Measurements from ENCODE around the gene TBC1D19. TPM values are rescaled to one million over a fixed set of nuclear protein-coding genes. Genes with fewer than 3 reads are reported as not detected.

The TBC1D19 gene
- total and polyA plus RNA-seq, 4 donors: 2.1 to 41.6 (median 8.3) TPM

- no peaks in the 10 kb centered on the region for H3K4me1 ChIP-seq (ENCODE audit: control insufficient read depth in 5 of 5, insufficient read depth in 5 of 5, low read length in 5 of 5)
- no peaks in the 10 kb centered on the region for H3K9me3 ChIP-seq (ENCODE audit: control insufficient read depth in 4 of 4, insufficient read depth in 3 of 4, low read length in 3 of 4)
- no peak overlapping the region for H3K27ac ChIP-seq (ENCODE audit: low read depth in 1 of 2, low read length in 1 of 2)
- H3K36me3 ChIP-seq (ENCODE audit: control insufficient read depth in 4 of 4, insufficient read depth in 4 of 4, low read length in 4 of 4): no peaks in the 10 kb centered on the region
- H3K27me3 ChIP-seq (ENCODE audit: control insufficient read depth in 3 of 3, insufficient read depth in 3 of 3, low read length in 2 of 3): no peaks in the 10 kb centered on the region
- no peak overlapping the region for H3K4me3 ChIP-seq
- H3K9ac ChIP-seq (ENCODE audit: insufficient read depth in 1 of 2, low read length in 2 of 2): no peak overlapping the region
- DNase-seq (peak; percentile 47 to 67 (median 56)), ATAC-seq (ENCODE audit: insufficient read depth, low FRiP score) (no peak)
- TF ChIP-seq, protein P1, sequence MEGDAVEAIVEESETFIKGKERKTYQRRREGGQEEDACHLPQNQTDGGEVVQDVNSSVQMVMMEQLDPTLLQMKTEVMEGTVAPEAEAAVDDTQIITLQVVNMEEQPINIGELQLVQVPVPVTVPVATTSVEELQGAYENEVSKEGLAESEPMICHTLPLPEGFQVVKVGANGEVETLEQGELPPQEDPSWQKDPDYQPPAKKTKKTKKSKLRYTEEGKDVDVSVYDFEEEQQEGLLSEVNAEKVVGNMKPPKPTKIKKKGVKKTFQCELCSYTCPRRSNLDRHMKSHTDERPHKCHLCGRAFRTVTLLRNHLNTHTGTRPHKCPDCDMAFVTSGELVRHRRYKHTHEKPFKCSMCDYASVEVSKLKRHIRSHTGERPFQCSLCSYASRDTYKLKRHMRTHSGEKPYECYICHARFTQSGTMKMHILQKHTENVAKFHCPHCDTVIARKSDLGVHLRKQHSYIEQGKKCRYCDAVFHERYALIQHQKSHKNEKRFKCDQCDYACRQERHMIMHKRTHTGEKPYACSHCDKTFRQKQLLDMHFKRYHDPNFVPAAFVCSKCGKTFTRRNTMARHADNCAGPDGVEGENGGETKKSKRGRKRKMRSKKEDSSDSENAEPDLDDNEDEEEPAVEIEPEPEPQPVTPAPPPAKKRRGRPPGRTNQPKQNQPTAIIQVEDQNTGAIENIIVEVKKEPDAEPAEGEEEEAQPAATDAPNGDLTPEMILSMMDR (IDR thresholded peaks at IDR 0.05; ENCODE audit: control extremely low read depth, extremely low read depth): no peak
These were observed 26.7 kb upstream of the TBC1D19 start for GRCh38 chr4:26557164-26557563.

GRCh38 chr4:26558166-26558895 is 25.6 kb upstream of the TBC1D19 start:
- no peaks in the 10 kb centered on the region for H3K27me3 ChIP-seq (ENCODE audit: control insufficient read depth in 3 of 3, insufficient read depth in 3 of 3, low read length in 2 of 3)
- TF ChIP-seq, protein P1 (IDR thresholded peaks at IDR 0.05; ENCODE audit: control extremely low read depth, extremely low read depth): no peak
- DNase-seq: no peak
- no peaks in the 10 kb centered on the region for H3K36me3 ChIP-seq (ENCODE audit: control insufficient read depth in 4 of 4, insufficient read depth in 4 of 4, low read length in 4 of 4)
- ATAC-seq (ENCODE audit: insufficient read depth, low FRiP score): no peak
- no peaks in the 10 kb centered on the region for H3K9me3 ChIP-seq (ENCODE audit: control insufficient read depth in 4 of 4, insufficient read depth in 3 of 4, low read length in 3 of 4)
- no peak overlapping the region for H3K9ac ChIP-seq (ENCODE audit: insufficient read depth in 1 of 2, low read length in 2 of 2)
- 68 to 83% methylated on average over 3 of the region's 3 CpGs for WGBS, 2 donors
- no peak overlapping the region for H3K27ac ChIP-seq (ENCODE audit: low read depth in 1 of 2, low read length in 1 of 2)
- no peaks in the 10 kb centered on the region for H3K4me1 ChIP-seq (ENCODE audit: control insufficient read depth in 5 of 5, insufficient read depth in 5 of 5, low read length in 5 of 5)
- H3K4me3 ChIP-seq: no peak overlapping the region

DNA sequence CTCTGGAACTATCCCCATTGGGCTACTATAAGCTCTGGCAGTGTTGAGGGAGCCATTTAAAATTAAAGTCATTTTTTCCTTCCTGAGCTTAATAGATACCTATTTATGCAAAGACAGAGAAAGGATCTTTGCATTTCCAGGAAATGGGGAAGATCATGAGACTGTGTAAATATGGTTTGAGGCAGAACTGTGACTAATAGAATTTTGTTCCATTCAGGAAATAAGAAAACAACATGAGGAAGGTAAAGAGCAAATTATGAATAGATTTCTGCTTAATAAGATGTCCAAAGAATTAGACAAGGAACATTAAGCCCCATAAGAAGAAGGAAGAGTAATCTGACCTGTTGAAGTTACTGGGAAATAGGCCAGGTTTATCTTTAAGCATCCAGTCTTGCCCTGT is 17.8 kb upstream of the TBC1D19 start:
- H3K9ac ChIP-seq (ENCODE audit: insufficient read depth in 1 of 2, low read length in 2 of 2): no peak overlapping the region
- ATAC-seq (ENCODE audit: insufficient read depth, low FRiP score): no peak
- H3K27ac ChIP-seq (ENCODE audit: low read depth in 1 of 2, low read length in 1 of 2): no peak overlapping the region
- H3K4me3 ChIP-seq: no peak overlapping the region
- no peak for DNase-seq
- no peaks in the 10 kb centered on the region for H3K27me3 ChIP-seq (ENCODE audit: control insufficient read depth in 3 of 3, insufficient read depth in 3 of 3, low read length in 2 of 3)
- TF ChIP-seq, protein P1 (IDR thresholded peaks at IDR 0.05; ENCODE audit: control extremely low read depth, extremely low read depth): no peak
- H3K9me3 ChIP-seq (ENCODE audit: control insufficient read depth in 4 of 4, insufficient read depth in 3 of 4, low read length in 3 of 4): no peaks in the 10 kb centered on the region
- no peaks in the 10 kb centered on the region for H3K36me3 ChIP-seq (ENCODE audit: control insufficient read depth in 4 of 4, insufficient read depth in 4 of 4, low read length in 4 of 4)
- H3K4me1 ChIP-seq (ENCODE audit: control insufficient read depth in 5 of 5, insufficient read depth in 5 of 5, low read length in 5 of 5): peaks cover 0 to 22% (median 0%) of the 10 kb centered on the region in 5 donors
